Testis (tissue), 3 donors: ENCODE data around the gene EPHB1. TPM values are rescaled to one million over a fixed set of nuclear protein-coding genes. Genes with fewer than 3 reads are reported as not detected.

Experiments
- DNase-seq: peaks from one replicate; pipeline ENCODE4 v3.0.0-alpha.2; 2019
- H3K27ac ChIP-seq, 2 donors: fragments of 200-600 bp; sonication (generic); one replicate each; pipeline ENCODE4 v1.5.1; 2019
- H3K27me3 ChIP-seq: fragments of 200-600 bp; sonication (generic); one replicate; pipeline ENCODE4 v1.5.1; 2019
- H3K36me3 ChIP-seq: fragments of 200-600 bp; sonication (generic); one replicate; pipeline ENCODE4 v1.5.1; 2017; ENCODE audit warnings: low read depth; ENCODE audit errors: missing control alignments
- H3K4me1 ChIP-seq: fragments of 200-600 bp; sonication (generic); one replicate; pipeline ENCODE4 v1.5.1; 2019
- H3K4me3 ChIP-seq, 2 donors: fragments of 200-600 bp; sonication (generic); one replicate each; pipeline ENCODE4 v1.5.1; 2017 to 2019
- H3K9me3 ChIP-seq: fragments of 200-600 bp; sonication (generic); one replicate; pipeline ENCODE4 v1.5.1; 2017
- CTCF ChIP-seq, 3 experiments: fragments of 450-650 bp in 2 of 3; fragments of 200-600 bp in 1 of 3; sonication (generic) in 1 of 3; IDR thresholded peaks; one replicate each; pipeline ENCODE4 v1.5.1; 2016 to 2019; ENCODE audit warnings: antibody characterized with exemption in 3 of 3, mild to moderate bottlenecking in 2 of 3, moderate library complexity in 1 of 3
- POLR2A ChIP-seq: fragments of 450-650 bp; IDR thresholded peaks from one replicate; pipeline ENCODE4 v1.6.1; 2017; ENCODE audit warnings: antibody characterized with exemption, mild to moderate bottlenecking, moderate library complexity
- WGBS, 2 donors: methylation state at CpG; one replicate each; pipeline ENCODE4 v1.1.5; 2018; 5-methylcytosine and 5-hydroxymethylcytosine counted together
- intact Hi-C: fragments of 100-400 bp; cut with DNase I; formaldehyde crosslinking; loops from one replicate; pipeline ENCODE4 v1.15.1; 2023; ENCODE audit warnings: low total_unique reads
- polyA plus RNA-seq: library from polyadenylated mRNA; stranded (reverse); fragments of 350-450 nt; fragmentation: Illumina TruSeq; extraction: RNeasy Lipid Tissue Mini Kit (QIAGEN cat#74804); gene quantifications from one replicate; pipeline ENCODE4 v1.2.3, GENCODE V29; 2014; ENCODE audit warnings: low read depth, low replicate concordance; ENCODE audit not compliant: insufficient read depth
- small RNA-seq, 2 donors: library from RNA; depleted of rRNA; stranded (forward); fragments of <200 nt; gene quantifications; one replicate each; pipeline ENCODE3, GENCODE V24; 2016
- total RNA-seq, 2 donors: library from RNA; depleted of rRNA; stranded (reverse); fragments of >200 nt; gene quantifications; one replicate each; pipeline ENCODE4 v1.2.3, GENCODE V29; 2016

The EPHB1 gene
- total and polyA plus RNA-seq, 3 donors from 2014 or later = 20.8 to 37.1 (median 31.3) TPM

GRCh38 chr3:135304378-135304777 is 509.3 kb downstream of the EPHB1 start:
- no peak overlapping the region for H3K4me3 ChIP-seq
- H3K27me3 ChIP-seq = no peaks in the 10 kb centered on the region
- no peaks in the 10 kb centered on the region for H3K36me3 ChIP-seq
- no peaks in the 10 kb centered on the region for H3K9me3 ChIP-seq
- H3K27ac ChIP-seq = no peak overlapping the region
- 76 to 82% methylated on average over 1 of the region's 1 CpG for WGBS, 2 donors
- intact Hi-C loops = no loop called here
- DNase-seq = no peak
- no peaks in the 10 kb centered on the region for H3K4me1 ChIP-seq
- TF ChIP-seq CTCF (IDR thresholded peaks at IDR 0.05) (no peak), POLR2A (no peak)

Small RNAs within 50 kb of the gene (small RNA-seq; reads per million reads assigned to genes)
- gene RNA5SP141 = 4.5 to 5.6 reads per million in 2 donors
- gene RNU6-1174P = 0 reads per million in 2 donors

Other genes starting within 250 kb of the EPHB1 start
- gene KY, start 144.2 kb upstream of the EPHB1 start, total RNA-seq = under 1 TPM; 0.37 to 0.71 TPM
- 2.4 TPM for gene KY, start 144.2 kb upstream of the EPHB1 start, polyA plus RNA-seq